Measurements from ENCODE around the gene CCL25. TPM values are rescaled to one million over a fixed set of nuclear protein-coding genes. Genes with fewer than 3 reads are reported as not detected.
A peak's percentile ranks its signal among the peaks of the same experiment; 100 is the strongest.
"Not testable (repeated sequence)": the region's sequence is repeated elsewhere in the genome, so short reads cannot be mapped to it uniquely, and the experiment has no call there.

Gene CCL25
- polyA plus RNA-seq, 6 donors from 2014 or later = 0.71 TPM; not detected in 5

DNA sequence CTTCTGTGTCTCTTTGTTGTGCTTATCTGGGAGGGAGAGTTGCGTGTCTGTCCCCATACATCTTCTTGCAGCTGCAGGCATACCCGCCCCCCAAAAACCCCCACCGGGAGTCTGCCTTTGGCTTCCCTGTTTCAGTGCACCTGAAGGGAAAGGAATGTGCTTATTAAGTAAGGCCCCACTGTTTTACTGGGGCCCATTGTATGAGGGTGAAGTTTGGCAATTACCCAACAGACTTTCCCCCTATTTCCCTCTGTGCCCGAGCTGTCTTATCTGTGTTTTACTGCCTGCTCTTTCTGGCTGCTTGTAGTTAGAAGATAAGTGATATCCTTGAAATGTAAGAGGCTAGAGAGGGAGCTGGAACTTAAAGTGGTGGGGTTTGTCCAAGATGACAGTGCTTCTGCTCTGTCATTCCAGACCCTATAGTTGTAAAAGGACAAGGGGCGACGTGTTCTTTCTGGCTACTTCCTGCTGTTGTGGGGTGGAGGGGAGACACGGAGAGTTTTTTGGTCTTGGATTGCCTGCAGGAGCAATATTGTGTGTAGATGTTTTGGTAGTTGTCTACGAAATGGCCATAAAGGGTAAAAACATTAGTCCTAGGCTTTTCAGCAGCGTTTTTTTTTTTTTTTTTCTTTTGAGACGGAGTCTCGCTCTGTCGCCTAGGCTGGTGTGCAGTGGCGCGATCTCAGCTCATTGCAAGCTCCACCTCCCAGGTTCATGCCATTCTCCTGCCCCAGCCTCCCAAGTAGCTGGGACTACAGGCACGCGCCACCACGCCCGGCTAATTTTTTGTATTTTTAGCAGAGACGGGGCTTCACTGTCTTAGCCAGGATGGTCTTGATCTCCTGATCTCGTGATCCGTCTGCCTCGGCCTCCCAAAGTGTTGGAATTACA, 19.0 kb upstream of the CCL25 start:
- not testable (repeated sequence) for H3K27ac Mint-ChIP-seq; DNase-seq; ATAC-seq (ENCODE audit: low read depth in 2 of 2); H3K9me3 Mint-ChIP-seq; H3K4me3 Mint-ChIP-seq; H3K36me3 Mint-ChIP-seq; H3K4me1 Mint-ChIP-seq
- H3K27me3 Mint-ChIP-seq = peaks cover 13 to 36% (median 26%) of the 10 kb centered on the region in 3 donors

DNA sequence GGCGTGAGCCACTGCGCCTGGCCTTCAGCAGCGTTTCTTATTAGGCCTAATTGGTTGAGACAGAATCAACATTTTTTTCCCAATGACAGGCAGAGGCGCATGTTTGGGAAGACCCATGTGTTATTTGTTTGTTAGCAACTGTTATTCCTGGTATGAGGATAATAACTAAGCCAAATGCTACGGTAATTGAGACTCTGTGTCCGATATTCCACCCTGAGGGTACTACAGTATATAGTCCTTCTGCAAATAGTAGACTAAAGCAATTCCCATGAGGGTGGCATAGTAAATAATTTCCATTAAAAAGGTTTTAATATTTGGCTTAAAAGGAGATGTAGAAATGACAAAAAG, 18.4 kb upstream of the CCL25 start:
- Mint-ChIP-seq H3K4me1 (peaks cover 0 to 4% (median 0%) of the 10 kb centered on the region in 3 donors), H3K27ac (no peak overlapping the region), H3K9me3 (no peaks in the 10 kb centered on the region), H3K36me3 (no peaks in the 10 kb centered on the region), H3K4me3 (no peak overlapping the region), H3K27me3 (peaks cover 17 to 41% (median 26%) of the 10 kb centered on the region in 3 donors)
- DNase-seq (no peak), ATAC-seq (ENCODE audit: low read depth in 2 of 2) (no peak)

DNA sequence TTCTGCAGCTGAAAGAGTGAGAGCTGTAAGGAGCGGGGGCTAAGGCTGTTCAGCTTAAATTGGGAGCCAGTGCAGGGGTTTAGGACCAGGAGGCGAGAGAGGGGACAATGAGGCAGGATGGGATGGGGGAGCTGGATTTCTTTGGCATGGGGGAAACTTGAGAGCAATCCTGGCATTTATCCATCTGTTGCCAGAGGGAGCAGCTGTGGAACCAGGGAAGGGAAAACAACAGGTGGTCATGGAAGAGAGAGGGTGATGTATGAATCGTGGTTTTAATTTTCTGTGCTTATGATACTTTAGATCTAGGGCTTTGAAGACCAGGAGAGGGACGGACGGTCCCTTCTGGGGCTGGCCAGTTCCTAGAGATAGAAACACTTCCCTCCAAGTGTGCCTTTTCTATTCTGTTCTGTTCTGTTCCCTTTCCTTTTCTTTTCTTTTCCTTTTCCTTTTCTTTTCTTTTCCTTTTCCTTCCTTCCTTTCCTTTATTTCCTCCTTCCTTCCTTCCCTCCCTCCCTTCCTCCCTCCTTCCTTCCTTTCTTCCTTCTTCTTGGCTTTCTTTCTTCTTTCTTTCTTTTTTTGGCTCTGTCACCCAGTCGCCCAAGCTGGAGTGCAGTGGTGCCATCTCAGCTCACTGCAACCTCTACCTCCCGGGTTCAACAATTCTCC, 16.0 kb upstream of the CCL25 start:
- Mint-ChIP-seq H3K9me3 (no peaks in the 10 kb centered on the region), H3K27me3 (peaks cover 17 to 41% (median 35%) of the 10 kb centered on the region in 3 donors), H3K4me3 (peak overlapping the region in 1 of 8 donors; percentile 57), H3K36me3 (no peaks in the 10 kb centered on the region), H3K27ac (peak overlapping the region in 2 of 6 donors; percentile 15 to 43), H3K4me1 (peaks cover 0 to 4% (median 0%) of the 10 kb centered on the region in 3 donors)
- no peak for ATAC-seq (ENCODE audit: low read depth in 2 of 2)
- no peak for DNase-seq

DNA sequence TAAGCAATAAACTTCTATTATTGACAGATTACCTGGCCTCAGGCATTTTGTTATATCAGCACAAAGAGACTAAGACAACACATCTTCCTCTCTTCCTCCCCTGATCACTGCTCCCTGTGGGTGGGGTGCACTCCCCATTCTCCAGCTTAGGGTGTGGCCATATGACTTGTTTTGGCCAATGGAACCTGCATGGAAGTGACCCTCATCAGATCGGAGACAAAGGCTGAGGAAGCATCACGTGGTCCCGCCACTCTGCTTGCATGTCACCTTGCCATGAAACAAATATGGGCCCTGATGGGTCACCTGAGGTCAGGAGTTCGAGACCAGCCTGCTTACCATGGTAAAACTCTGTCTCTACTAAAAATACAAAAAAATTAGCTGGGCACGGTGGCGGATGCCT, 13.7 kb upstream of the CCL25 start:
- Mint-ChIP-seq H3K9me3 (no peaks in the 10 kb centered on the region), H3K27me3 (peaks cover 11 to 42% (median 32%) of the 10 kb centered on the region in 3 donors), H3K36me3 (no peaks in the 10 kb centered on the region), H3K27ac (no peak overlapping the region), H3K4me3 (peak overlapping the region in 1 of 8 donors; percentile 20), H3K4me1 (peaks cover 0 to 4% (median 0%) of the 10 kb centered on the region in 3 donors)
- DNase-seq (no peak), ATAC-seq (ENCODE audit: low read depth in 2 of 2) (no peak)

DNA sequence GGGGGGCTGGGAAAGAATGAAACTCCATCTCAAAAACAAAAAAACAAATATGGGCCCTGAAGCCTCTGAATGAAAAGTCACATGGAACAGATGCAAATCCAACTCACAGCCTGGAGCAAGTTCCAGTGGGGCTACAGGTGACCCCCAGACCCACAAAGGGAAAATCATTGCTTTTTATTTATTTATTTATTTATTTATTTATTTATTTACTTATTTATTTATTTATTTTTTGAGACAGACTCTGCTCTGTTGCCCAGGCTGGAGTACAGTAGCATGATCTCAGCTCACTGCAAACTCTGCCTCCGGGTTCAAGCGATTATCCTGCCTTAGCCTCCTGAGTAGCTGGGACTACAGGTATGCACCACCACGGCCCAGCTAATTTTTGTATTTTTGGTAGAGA, 13.3 kb upstream of the CCL25 start:
- H3K9me3 Mint-ChIP-seq = no peaks in the 10 kb centered on the region
- no peak for DNase-seq
- no peaks in the 10 kb centered on the region for H3K36me3 Mint-ChIP-seq
- peaks cover 0 to 4% (median 0%) of the 10 kb centered on the region in 3 donors for H3K4me1 Mint-ChIP-seq
- H3K27ac Mint-ChIP-seq = no peak overlapping the region
- no peak for ATAC-seq (ENCODE audit: low read depth in 2 of 2)
- peaks cover 11 to 42% (median 34%) of the 10 kb centered on the region in 3 donors for H3K27me3 Mint-ChIP-seq
- H3K4me3 Mint-ChIP-seq = no peak overlapping the region

DNA sequence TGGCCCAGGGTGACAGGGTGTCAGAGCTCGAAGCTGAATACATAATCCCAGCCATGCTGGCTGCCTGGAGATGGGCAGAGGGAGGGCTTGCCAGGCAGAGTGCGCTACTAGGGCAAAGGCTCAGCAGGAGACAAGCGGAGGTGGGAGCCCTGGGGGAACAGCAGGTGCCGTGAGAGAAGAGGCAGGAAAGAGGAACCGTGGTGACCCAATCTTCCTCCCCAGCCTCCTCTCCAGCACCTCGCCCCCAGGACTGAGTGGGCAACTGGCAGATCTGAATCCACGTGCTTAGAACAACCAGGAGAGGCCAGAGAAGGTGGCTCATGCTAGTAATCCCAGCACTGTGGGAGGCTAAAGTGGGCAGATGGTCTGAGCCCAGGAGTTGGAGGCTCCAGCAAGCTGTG, 11.0 kb upstream of the CCL25 start:
- no peak for ATAC-seq (ENCODE audit: low read depth in 2 of 2)
- Mint-ChIP-seq H3K27ac (peak overlapping the region in 1 of 6 donors; percentile 82), H3K9me3 (no peaks in the 10 kb centered on the region), H3K27me3 (peaks cover 11 to 34% (median 29%) of the 10 kb centered on the region in 3 donors), H3K4me3 (no peak overlapping the region), H3K4me1 (peaks cover 0 to 4% (median 0%) of the 10 kb centered on the region in 3 donors), H3K36me3 (no peaks in the 10 kb centered on the region)
- no peak for DNase-seq

DNA sequence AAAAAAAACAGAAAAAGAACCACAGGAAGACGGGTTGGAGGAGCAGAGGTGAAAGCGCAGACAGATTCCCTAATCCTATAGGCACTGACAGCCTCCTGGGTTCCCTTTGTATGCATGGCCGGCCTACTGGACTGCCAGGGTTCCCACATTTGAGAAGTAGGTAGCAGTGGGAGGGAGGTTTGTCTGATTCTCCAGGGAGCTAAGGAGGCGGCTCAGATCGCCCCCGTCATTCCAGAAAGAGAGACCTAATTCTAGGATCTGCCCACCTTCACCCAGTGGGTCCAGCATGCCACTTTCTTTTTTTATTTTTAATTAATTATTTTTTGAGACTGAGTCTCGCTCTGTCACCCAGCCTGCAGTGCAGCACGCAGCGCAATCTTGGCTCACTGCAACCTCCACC, 9.7 kb upstream of the CCL25 start:
- Mint-ChIP-seq H3K4me1 (no peaks in the 10 kb centered on the region), H3K27ac (no peak overlapping the region), H3K27me3 (peaks cover 4 to 26% (median 18%) of the 10 kb centered on the region in 3 donors), H3K36me3 (no peaks in the 10 kb centered on the region), H3K4me3 (no peak overlapping the region), H3K9me3 (no peaks in the 10 kb centered on the region)
- DNase-seq (no peak), ATAC-seq (ENCODE audit: low read depth in 2 of 2) (no peak)

DNA sequence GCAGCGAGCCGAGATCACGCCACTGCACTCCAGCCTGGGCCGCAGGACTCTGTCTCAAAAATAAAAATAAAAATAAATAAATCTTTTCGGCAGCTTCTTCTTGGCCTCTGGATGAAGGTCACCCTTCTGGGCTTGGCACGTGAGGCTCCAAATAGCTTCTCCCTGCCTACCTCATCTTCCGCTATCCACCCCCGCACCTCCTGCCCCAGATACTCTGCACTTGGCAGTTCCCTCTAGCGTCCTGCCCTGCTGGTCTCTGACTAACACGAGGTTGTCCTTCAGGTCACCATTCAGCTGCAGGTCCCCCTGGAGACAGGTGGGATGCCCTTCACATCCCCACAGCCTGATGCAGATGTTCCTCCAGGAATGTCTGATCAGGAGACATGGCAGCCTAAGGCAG, 8.5 kb upstream of the CCL25 start:
- Mint-ChIP-seq H3K9me3 (no peaks in the 10 kb centered on the region), H3K27ac (peak overlapping the region in 1 of 6 donors; percentile 76), H3K36me3 (no peaks in the 10 kb centered on the region), H3K4me3 (no peak overlapping the region), H3K4me1 (no peaks in the 10 kb centered on the region), H3K27me3 (peaks cover 0 to 21% (median 18%) of the 10 kb centered on the region in 3 donors)
- ATAC-seq (ENCODE audit: low read depth in 2 of 2) (no peak), DNase-seq (no peak)

DNA sequence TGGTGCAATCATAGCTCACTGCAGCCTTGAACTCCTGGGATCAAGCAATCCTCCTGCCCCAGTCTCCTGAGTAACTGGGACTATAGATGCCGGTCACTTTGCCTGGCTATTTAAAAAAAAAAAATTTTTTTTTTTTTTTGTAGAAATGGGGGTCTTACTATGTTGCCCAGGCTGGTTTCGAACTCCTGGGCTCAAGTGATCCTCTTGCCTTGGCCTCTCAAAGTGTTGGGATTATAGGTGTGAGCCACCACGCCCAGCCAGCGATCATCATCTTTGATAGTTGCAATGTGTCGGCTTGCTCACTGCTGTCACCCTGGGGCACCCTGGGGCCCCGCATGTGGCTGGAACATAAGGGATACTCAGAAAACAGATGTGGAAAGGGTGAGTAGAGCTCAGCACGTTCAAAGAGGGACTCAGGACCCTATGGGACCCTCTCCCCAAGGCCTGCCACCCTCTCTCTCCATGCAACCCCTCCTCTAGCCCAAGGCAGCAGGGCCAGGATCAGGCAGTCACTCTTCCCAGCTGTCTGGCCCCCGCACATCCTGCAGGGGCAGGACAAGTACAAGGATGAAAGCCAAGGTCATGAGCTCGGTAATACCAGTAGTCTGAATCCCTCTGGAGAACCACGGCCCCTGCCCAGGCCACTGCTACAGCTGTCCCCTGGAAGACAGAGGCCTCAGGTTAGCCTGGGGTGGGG, 6.5 kb upstream of the CCL25 start:
- no peaks in the 10 kb centered on the region for H3K36me3 Mint-ChIP-seq
- no peak overlapping the region for H3K4me3 Mint-ChIP-seq
- H3K4me1 Mint-ChIP-seq = peaks cover 5 to 9% (median 8%) of the 10 kb centered on the region in 3 donors
- no peak overlapping the region for H3K27ac Mint-ChIP-seq
- peaks cover 0 to 20% (median 14%) of the 10 kb centered on the region in 3 donors for H3K27me3 Mint-ChIP-seq
- no peaks in the 10 kb centered on the region for H3K9me3 Mint-ChIP-seq
- no peak for DNase-seq
- ATAC-seq (ENCODE audit: low read depth in 2 of 2) = no peak

DNA sequence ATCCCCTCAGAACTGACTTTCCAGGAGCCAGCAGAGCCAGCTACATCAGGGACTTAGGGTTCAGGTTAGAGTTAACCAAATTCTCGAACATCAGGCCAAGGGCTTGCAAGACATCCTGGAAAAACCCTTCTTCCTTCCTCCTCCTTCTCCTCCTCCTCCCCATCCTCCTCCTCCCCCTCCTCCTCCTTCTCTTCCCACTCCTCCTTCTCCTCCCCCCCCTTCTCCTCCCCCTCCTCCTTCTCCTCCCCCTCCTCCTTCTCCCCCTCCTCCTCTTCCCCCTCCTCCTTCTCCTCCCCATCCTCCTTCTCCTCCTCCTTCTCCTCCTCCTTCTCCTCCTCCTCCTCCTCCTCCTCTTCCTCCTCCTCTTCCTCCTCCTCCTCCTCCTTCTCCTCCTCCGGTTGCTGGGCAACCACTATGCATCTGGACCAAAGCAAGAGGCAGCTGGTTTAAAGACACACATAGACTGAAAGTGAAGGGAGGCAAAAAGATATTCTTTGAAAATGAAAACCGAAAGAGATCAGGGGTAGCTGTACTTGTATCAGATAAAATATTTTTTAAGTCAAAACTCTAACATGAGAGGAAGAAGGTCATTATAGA, 5.9 kb upstream of the CCL25 start:
- H3K27me3 Mint-ChIP-seq = peaks cover 0 to 13% (median 8%) of the 10 kb centered on the region in 3 donors
- ATAC-seq (ENCODE audit: low read depth in 2 of 2) = no peak
- H3K27ac Mint-ChIP-seq = no peak overlapping the region
- no peak for DNase-seq
- H3K36me3 Mint-ChIP-seq = no peaks in the 10 kb centered on the region
- peaks cover 5 to 11% (median 11%) of the 10 kb centered on the region in 3 donors for H3K4me1 Mint-ChIP-seq
- no peaks in the 10 kb centered on the region for H3K9me3 Mint-ChIP-seq
- H3K4me3 Mint-ChIP-seq = no peak overlapping the region

DNA sequence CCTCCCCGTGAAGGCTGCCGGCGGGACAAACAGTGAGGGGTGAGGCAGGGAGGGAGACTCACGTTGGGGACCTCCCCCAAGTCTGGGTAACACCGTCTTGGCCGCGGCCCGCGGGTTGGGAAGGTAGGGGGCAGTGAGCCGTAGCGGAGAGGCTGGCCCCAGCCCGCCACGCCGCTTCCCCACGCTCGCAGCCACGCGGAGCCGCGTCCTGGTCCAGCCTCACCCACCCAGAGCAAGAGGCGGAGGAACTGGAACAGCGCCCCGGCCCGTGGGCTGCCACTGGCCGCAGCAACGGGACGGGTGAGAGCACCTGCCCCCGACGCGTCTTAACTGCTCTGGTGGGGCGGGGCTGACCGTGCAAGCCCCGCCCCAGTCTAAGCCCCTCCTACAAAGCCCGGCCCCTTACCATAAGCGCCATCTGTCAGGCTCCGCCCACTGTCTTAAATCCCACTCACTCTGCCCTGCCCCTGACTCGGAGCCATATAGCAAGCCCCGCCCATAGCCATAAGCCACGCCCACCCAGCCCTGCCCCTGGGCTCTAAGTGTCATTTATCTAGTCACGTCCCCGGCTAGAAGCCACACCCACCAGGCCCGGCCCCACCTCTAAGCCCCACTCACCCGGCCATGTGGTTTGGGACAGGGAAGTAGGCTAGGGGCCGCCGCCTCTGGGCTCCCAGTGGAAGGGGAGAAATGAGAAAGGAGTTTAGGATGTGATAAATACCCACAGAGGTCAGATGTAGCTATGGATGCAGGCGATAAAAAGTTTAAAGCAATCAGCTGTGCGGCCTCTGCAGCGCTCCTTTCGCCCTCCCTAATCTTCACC, 2.1 kb upstream of the CCL25 start:
- peak; percentile 84 for DNase-seq
- peak overlapping the region in 4 of 6 donors; percentile 53 to 73 (median 65) for H3K27ac Mint-ChIP-seq

DNA sequence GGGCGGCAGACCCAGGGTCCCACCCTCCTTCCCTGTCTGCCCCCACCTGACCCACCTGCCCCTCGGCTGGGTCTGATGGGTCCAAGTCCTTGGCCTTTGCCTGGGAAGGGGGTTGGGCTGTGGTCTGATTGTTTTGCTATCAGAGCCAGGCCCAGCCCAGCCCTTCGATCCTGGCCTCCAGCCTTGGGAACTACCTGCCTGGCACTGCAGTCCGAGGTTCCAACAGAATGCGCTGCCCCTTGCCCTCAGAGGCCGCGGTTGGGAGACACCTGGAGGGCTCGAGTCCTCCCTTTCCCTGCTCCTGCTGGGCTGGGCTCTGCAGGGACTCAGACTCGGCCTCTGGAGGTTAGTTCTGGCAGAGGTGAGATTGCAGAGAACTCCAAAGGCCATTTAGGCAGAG, 1.6 kb downstream of the CCL25 start:
- H3K27me3 Mint-ChIP-seq = no peaks in the 10 kb centered on the region
- H3K4me3 Mint-ChIP-seq = no peak overlapping the region
- H3K27ac Mint-ChIP-seq = no peak overlapping the region
- ATAC-seq (ENCODE audit: low read depth in 2 of 2) (no peak), DNase-seq (no peak)
- H3K4me1 Mint-ChIP-seq = peaks cover 11 to 20% (median 19%) of the 10 kb centered on the region in 3 donors
- H3K9me3 Mint-ChIP-seq = no peaks in the 10 kb centered on the region
- no peaks in the 10 kb centered on the region for H3K36me3 Mint-ChIP-seq

More for the DNA sequence above, 2.1 kb upstream of the CCL25 start:
- no peaks in the 10 kb centered on the region for H3K9me3 Mint-ChIP-seq
- H3K36me3 Mint-ChIP-seq = no peaks in the 10 kb centered on the region
- peak overlapping the region; percentile 69 to 92 (median 82) for H3K4me3 Mint-ChIP-seq
- ATAC-seq (ENCODE audit: low read depth in 2 of 2) = peak; percentile 87 to 92
- peaks cover 11 to 21% (median 19%) of the 10 kb centered on the region in 3 donors for H3K4me1 Mint-ChIP-seq
- no peaks in the 10 kb centered on the region for H3K27me3 Mint-ChIP-seq

All from naive B cell (primary cell).